Neural cell (in vitro differentiated cells): ENCODE results near the gene MARS1. TPM values are rescaled to one million over a fixed set of nuclear protein-coding genes. Genes with fewer than 3 reads are reported as not detected.
A peak's percentile ranks its signal among the peaks of the same experiment; 100 is the strongest.

Experiments
- H2AFZ ChIP-seq: fragments of 200-600, 300-800 bp; sonication (generic), shearing (Covaris generic); 2 replicates; pipeline ENCODE4 v1.6.0; 2014; ENCODE audit warnings: low read depth, mild to moderate bottlenecking, antibody characterized with exemption, low read length, moderate library complexity
- H3F3A ChIP-seq: fragments of 200-600 bp; shearing (Covaris generic); 2 replicates; pipeline ENCODE4 v1.6.1; 2016; ENCODE audit warnings: mild to moderate bottlenecking, moderate library complexity, mixed read lengths, antibody characterized with exemption, low read length; ENCODE audit not compliant: insufficient read depth, poor library complexity, severe bottlenecking
- H3K27ac ChIP-seq: fragments of 200-600, 300-800 bp; sonication (generic), shearing (Covaris generic); 2 replicates; pipeline ENCODE4 v1.5.1; 2014; ENCODE audit warnings: mild to moderate bottlenecking, low read length, moderate library complexity
- H3K27me3 ChIP-seq: fragments of 300-800, 200-600 bp; sonication (generic), shearing (Covaris generic); 2 replicates; pipeline ENCODE4 v1.6.0; 2014; ENCODE audit warnings: mild to moderate bottlenecking, low read depth, low read length, moderate library complexity; ENCODE audit not compliant: insufficient read depth
- H3K36me3 ChIP-seq: fragments of 300-800, 200-600 bp; sonication (generic), shearing (Covaris generic); 2 replicates; pipeline ENCODE4 v1.5.1; 2014; ENCODE audit warnings: mild to moderate bottlenecking, antibody characterized with exemption, low read length, moderate library complexity; ENCODE audit not compliant: insufficient read depth
- H3K4me2 ChIP-seq: fragments of 300-800, 200-600 bp; sonication (generic), shearing (Covaris generic); 2 replicates; pipeline ENCODE4 v1.6.0; 2014; ENCODE audit warnings: mild to moderate bottlenecking, low read length
- H3K4me3 ChIP-seq: fragments of 300-800, 200-600 bp; sonication (generic), shearing (Covaris generic); 2 replicates; pipeline ENCODE4 v1.5.1; 2014; ENCODE audit warnings: mild to moderate bottlenecking, low read length, moderate library complexity
- H3K79me2 ChIP-seq: fragments of 200-600 bp; shearing (Covaris generic); replicated peaks from 2 replicates; pipeline ENCODE4 v1.6.0; 2014; ENCODE audit warnings: mild to moderate bottlenecking, low read length, moderate library complexity; ENCODE audit not compliant: insufficient read depth
- H3K9ac ChIP-seq: fragments of 300-800, 200-600 bp; sonication (generic), shearing (Covaris generic); 2 replicates; pipeline ENCODE4 v1.6.1; 2016; ENCODE audit warnings: mild to moderate bottlenecking, low read length, mixed read lengths
- H3K9me2 ChIP-seq: fragments of 200-600 bp; shearing (Covaris generic); 2 replicates; pipeline ENCODE4 v1.6.1; 2016; ENCODE audit warnings: mild to moderate bottlenecking, low read length, mixed read lengths; ENCODE audit not compliant: insufficient read depth
- H3K9me3 ChIP-seq: fragments of 200-600, 300-800 bp; sonication (generic), shearing (Covaris generic); 2 replicates; pipeline ENCODE4 v1.6.1; 2016; ENCODE audit warnings: mild to moderate bottlenecking, mixed run types, low read length, moderate library complexity, mixed read lengths
- H4K20me1 ChIP-seq: fragments of 200-600 bp; shearing (Covaris generic); 2 replicates; pipeline ENCODE4 v1.6.1; 2016; ENCODE audit warnings: mild to moderate bottlenecking, mixed run types; ENCODE audit not compliant: insufficient read depth
- CTCF ChIP-seq: fragments of 450-650 bp; IDR thresholded peaks from 2 replicates; pipeline ENCODE4 v1.5.1; 2014; ENCODE audit warnings: antibody characterized with exemption, mild to moderate bottlenecking, moderate library complexity; ENCODE audit not compliant: poor library complexity, severe bottlenecking
- EP300 ChIP-seq: fragments of 450-650 bp; conservative IDR thresholded peaks from 2 replicates; pipeline ENCODE4 v1.6.1; 2014; ENCODE audit warnings: antibody characterized with exemption, mild to moderate bottlenecking, moderate library complexity; ENCODE audit not compliant: poor library complexity, severe bottlenecking
- EZH2 ChIP-seq: fragments of 200-600, 300-800 bp; shearing (Covaris generic), sonication (generic); IDR thresholded peaks from 2 replicates; pipeline ENCODE4 v1.6.1; 2014; ENCODE audit warnings: antibody characterized with exemption, low read length, borderline replicate concordance, mild to moderate bottlenecking; ENCODE audit not compliant: insufficient read depth, poor library complexity, severe bottlenecking
- MXI1 ChIP-seq: fragments of 450-650 bp; conservative IDR thresholded peaks from 2 replicates; pipeline ENCODE4 v1.6.1; 2014; ENCODE audit warnings: antibody characterized with exemption, mild to moderate bottlenecking; ENCODE audit not compliant: poor library complexity, severe bottlenecking
- POLR2AphosphoS5 ChIP-seq: IDR thresholded peaks from 2 replicates; pipeline ENCODE4 v1.6.1; 2012
- RAD21 ChIP-seq: fragments of 450-650 bp; conservative IDR thresholded peaks from 2 replicates; pipeline ENCODE4 v1.6.1; 2014; ENCODE audit warnings: antibody characterized with exemption, mild to moderate bottlenecking, moderate library complexity
- REST ChIP-seq: IDR thresholded peaks from 2 replicates; pipeline ENCODE4 v1.6.1; 2012; ENCODE audit warnings: borderline replicate concordance
- SMC3 ChIP-seq: fragments of 450-650 bp; conservative IDR thresholded peaks from 2 replicates; pipeline ENCODE4 v1.6.1; 2014; ENCODE audit warnings: antibody characterized with exemption, mild to moderate bottlenecking, moderate library complexity; ENCODE audit not compliant: poor library complexity
- TAF1 ChIP-seq: IDR thresholded peaks from 2 replicates; pipeline ENCODE4 v1.6.1; 2012; ENCODE audit warnings: low read depth
- polyA plus RNA-seq: library from polyadenylated mRNA; depleted of rRNA; stranded (reverse); fragments of >200 nt; gene quantifications from 2 replicates; pipeline ENCODE4 v1.2.3, GENCODE V29; 2014

Gene MARS1
- polyA plus RNA-seq, 1 donor from 2014 or later = 321 TPM

- TF ChIP-seq REST (peak; percentile 14), RAD21 (no peak), TAF1 (peak; percentile 49), CTCF (peak; percentile 21), SMC3 (no peak), POLR2AphosphoS5 (peak; percentile 63), EP300 (peak; percentile 44), EZH2 (no peak), MXI1 (peak; percentile 56)
- Histone ChIP-seq H3K27me3 (no peaks in the 10 kb centered on the region), H3K9ac (peak within 1 kb of the TSS; percentile 84), H2AFZ (peak within 1 kb of the TSS; percentile 65), H3F3A (peaks cover 4% of the 10 kb centered on the region), H3K4me3 (peak within 1 kb of the TSS; percentile 86), H3K79me2 (peaks cover 35% of the 10 kb centered on the region), H4K20me1 (no peaks in the 10 kb centered on the region), H3K36me3 (no peaks in the 10 kb centered on the region), H3K9me2 (no peaks in the 10 kb centered on the region), H3K27ac (peak within 1 kb of the TSS; percentile 93), H3K4me2 (peak within 1 kb of the TSS; percentile 94), H3K9me3 (no peaks in the 10 kb centered on the region)
Measured at GRCh38 chr12:57522011-57522886, 34.4 kb downstream of the MARS1 start, which contains the start of gene MBD6. TSS of gene MBD6 (plus strand) at chr12:57522824. CDS start at chr12:57524304, 1,480 bp downstream.

- peak overlapping the region; percentile 84 for H3K9ac ChIP-seq
- no peaks in the 10 kb centered on the region for H3K9me3 ChIP-seq
- TF ChIP-seq SMC3 (peak; percentile 19), RAD21 (no peak)
- H3K4me2 ChIP-seq = peak overlapping the region; percentile 94
- H3F3A ChIP-seq = peaks cover 4% of the 10 kb centered on the region
- H3K4me3 ChIP-seq = peak overlapping the region; percentile 86
- H3K9me2 ChIP-seq = no peaks in the 10 kb centered on the region
- H3K36me3 ChIP-seq = no peaks in the 10 kb centered on the region
- H4K20me1 ChIP-seq = no peaks in the 10 kb centered on the region
- peaks cover 34% of the 10 kb centered on the region for H3K79me2 ChIP-seq
- peak overlapping the region; percentile 74 for H3K27ac ChIP-seq
- H2AFZ ChIP-seq = no peak overlapping the region
- no peaks in the 10 kb centered on the region for H3K27me3 ChIP-seq
Measured at GRCh38 chr12:57522887-57523705, 35.2 kb downstream of the MARS1 start.
